GM21515 (cell line): ENCODE data around the gene ZNF117.
A peak's percentile ranks its signal among the peaks of the same experiment; 100 is the strongest.
"Not testable (repeated sequence)": the region's sequence is repeated elsewhere in the genome, so short reads cannot be mapped to it uniquely, and the experiment has no call there.

Experiments
- ATAC-seq: cut with Tn5 transposase; IDR thresholded peaks from one replicate; pipeline ENCODE4 v1.9.1; 2021; ENCODE audit not compliant: unreplicated experiment

The ZNF117 gene

DNA sequence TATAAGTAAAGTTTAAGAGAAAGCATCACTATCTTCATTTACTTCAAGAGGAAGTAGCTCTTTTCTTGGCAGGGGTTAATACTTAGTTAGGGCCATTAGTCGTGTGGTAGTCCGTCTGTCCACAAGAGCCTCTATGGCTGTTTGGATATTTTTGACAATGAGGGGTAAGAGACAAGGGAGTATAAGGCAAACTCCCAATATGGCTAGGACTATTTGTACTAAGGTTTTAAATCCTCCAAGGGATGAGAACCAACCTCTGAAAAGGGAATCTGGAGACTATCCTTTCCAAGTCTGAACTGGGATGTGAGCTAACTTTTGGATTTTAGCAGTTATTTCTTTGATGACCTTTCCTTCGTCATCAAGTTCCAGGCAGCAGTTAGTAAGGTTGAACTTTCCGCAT lies at the start of gene ZNF117:
TSS of gene ZNF117 (minus strand) at position 101 of the 400 bp plus-strand sequence.
- ATAC-seq: no peak

DNA sequence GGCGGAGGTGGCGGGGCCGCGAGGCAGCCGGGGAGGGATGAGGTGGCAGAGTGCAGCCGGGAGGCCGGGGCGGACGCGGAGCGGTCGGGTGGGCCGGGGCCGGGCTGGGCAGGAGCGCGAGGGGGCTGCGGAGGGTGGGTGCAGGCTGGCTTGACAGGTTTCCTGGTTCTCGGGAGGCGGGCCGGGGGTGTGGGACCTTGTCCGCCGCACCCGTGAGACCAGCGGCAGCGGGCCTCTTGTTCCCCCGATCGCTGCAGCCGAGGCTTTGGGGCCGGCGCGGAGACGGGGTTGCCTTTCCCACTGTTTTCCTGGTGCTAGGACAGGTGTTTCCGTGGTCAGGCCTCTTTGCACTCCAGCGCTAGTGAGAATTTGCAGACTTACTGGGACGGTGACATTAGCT lies 47.9 kb upstream of the ZNF117 start:
- peak; percentile 15 for ATAC-seq

DNA sequence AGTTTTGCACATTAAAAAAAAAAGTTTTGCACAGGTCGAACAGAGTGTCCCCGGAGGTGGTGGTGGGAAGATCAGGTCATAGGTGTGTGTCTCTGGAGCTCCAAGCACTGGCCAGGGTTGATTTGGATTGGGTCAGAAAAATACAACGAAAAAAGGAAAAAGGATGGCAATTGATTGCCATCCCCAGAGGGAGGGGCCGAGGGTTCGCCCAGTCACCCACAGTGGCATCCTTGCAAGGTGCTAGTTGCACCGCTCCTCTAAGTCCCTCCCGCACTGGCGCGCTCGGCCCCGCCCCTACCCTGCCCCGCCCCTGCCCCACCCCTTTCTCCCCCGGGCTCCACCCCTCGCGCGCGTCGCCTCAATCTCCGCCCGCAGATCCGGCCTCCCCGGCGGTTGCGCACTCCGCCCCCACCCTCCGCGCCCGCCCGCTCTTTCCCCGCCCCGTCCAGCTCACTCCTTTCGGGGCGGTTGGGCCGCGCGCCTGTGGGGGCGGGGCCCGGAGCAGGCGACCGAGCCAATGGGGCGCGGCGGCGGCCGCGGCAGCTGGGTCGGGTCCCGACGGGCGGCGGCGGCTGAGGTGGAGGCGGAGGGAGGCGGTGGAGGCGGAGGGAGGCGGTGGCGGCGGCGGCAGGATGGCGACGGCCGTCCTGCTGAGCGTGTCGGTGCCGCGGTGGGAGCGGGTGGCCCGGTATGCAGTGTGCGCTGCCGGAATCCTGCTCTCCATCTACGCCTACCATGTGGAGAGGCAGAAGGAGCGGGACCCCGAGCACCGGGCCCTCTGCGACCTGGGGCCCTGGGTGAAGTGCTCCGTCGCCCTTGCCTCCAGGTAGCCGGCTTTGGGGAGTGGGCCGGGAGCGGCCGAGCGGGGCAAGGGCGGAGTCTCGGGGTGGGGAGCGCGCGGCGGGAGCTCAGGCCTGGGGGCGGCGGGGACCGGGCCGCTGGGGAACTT lies 47.2 kb upstream of the ZNF117 start:
- ATAC-seq: peak; percentile 77

DNA sequence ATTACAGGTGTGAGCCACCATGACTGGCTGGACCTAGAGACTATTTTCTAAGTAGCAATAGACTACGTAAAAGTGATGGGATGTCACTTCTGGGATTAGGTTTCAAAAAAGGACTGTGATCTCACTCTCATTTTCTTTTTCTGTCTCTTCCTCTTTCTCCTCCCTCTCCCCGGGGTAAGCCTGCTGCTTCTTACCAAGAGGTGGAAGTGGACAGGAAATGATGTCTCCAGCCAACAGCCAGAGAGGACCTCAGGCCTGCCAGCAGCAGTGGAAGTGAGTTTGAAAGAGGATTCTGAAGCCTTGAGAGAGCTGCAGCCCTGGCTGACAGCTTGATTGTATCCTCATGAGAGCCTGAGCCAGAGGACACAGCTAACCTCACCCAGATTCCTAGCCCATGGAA lies 45.7 kb upstream of the ZNF117 start:
- not testable (repeated sequence) for ATAC-seq

DNA sequence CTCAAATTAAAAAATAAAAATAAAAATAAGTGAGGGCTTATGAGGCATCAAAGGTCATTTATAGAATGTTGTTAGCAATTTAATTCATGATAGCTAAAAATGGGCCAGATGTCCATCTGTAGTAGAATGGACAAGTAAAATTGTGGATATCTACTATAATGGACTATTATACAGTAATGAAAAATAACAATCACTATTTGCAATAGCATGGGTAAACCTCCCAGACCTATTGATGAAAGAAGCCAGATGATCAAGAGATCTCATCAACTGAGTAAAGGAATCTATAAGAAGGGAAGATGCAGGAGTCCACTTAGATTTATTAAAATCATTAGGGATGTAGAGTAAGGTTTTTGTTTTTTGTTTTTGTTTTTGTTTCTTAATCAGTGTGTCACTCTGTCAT lies 44.6 kb upstream of the ZNF117 start:
- not testable (repeated sequence) for ATAC-seq

DNA sequence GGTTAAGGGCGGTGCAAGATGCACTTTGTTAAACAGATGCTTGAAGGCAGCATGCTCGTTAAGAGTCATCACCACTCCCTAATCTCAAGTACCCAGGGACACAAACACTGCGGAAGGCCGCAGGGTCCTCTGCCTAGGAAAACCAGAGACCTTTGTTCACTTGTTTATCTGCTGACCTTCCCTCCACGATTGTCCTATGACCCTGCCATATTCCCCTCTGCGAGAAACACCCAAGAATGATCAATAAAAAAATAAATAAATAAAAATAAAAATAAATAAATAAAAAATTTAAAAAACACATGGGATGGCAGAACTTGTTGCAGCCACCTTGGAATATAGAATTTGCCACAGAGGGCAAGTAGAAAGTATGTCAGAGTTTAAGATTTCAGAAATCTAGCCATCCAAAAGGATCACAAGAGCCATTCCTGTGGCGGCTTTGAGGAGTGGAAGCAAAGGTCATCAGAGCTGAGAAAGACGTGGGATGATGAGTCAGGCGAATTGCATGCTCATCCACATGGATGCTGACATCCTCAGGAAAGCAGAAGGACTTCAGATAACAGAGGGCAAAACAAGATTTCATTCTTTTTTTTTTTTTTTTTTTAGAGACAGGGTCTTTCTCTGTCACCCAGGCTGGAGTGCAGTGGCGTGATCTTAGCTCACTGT lies 43.4 kb upstream of the ZNF117 start:
- not testable (repeated sequence) for ATAC-seq

DNA sequence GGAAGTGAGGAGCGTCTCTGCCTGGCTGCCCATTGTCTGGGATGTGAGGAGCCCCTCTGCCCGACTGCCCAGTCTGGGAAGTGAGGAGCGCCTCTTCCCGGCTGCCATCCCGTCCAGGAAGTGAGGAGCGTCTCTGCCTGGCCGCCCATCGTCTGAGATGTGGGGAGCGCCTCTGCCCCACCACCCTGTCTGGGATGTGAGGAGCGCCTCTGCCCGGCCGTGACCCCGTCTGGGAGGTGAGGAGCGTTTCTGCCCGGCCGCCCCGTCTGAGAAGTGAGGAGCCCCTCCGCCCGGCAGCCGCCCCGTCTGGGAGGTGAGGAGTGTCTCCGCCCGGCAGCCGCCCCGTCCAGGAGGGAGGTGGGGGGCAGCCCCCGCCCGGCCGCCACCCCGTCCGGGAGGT lies 42.6 kb upstream of the ZNF117 start:
- ATAC-seq: not testable (repeated sequence)

DNA sequence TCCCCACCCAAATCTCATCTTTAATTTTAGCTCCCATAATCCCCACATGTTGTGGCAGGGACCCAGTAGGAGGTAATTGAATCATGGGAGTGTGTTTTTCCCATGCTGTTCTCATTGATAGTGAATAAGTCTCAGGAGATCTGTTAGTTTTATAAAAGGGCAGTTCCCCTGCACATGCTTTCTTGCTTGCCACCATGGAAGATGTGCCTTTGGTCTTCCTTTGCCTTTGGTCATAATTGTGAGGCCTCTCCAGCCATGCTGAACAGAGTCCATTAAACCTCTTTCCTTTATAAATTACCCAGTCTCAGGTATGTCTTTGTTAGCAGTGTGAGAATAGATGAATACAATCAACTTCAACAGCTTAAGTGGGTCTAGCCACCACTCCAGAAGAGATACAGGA lies 34.2 kb upstream of the ZNF117 start:
- ATAC-seq: not testable (repeated sequence)

DNA sequence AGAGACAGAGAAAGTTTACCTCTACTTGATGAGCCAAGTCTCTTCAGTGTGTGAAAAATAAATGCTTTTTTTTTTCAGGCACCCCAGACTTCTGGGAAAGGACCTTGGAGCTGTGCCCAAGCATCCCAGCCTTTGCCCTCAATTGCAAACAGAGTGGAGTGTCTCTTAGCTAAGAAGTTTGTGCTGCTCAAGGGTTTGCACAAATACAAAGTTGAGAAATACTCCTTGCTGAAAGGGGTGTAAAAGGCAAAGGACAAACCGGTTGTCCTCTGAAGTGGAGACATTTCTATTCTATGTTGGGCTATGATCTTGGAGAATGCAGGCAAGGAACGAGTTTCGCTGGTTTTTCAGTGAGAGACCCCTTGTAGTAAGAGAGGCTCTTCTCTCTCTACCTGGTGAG lies 30.1 kb upstream of the ZNF117 start:
- ATAC-seq: not testable (repeated sequence)

DNA sequence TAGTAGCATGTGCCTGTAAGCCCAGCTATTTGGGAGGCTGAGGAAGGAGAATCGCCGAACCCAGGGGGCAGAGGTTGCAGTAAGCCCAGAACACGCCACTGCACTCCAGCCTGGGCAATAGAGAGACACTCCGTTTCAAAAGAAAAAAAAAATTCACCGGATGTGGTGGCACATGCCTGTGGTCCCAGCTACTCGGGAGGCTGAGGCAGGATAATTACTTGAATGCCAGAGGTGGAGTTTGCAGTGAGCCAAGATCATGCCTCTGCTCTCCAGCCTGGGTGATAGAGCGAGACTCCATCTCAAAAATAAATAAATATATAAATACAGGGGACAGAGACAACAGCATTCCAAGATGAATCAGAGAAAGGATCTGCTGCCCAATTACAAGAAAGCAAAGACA lies 19.0 kb upstream of the ZNF117 start:
- not testable (repeated sequence) for ATAC-seq

DNA sequence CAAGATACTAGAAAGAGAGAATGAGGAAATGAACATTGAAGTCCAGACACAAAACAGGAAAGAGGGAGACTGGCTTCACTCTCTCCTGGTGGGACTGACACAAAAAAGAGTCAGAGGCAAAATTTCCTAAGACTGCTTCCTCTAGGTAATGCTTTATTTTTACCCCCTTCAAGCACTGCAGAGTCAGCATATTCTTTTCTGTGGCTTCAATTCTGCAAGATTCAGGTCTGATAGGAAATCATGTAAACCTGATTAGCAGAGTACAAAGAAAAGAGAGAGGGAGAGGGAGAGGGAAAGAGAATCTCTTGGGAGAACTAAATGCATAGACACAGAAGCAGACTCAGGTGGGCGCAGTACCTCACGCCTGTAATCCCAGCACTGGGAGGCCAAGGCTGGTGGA lies 18.6 kb upstream of the ZNF117 start:
- not testable (repeated sequence) for ATAC-seq

DNA sequence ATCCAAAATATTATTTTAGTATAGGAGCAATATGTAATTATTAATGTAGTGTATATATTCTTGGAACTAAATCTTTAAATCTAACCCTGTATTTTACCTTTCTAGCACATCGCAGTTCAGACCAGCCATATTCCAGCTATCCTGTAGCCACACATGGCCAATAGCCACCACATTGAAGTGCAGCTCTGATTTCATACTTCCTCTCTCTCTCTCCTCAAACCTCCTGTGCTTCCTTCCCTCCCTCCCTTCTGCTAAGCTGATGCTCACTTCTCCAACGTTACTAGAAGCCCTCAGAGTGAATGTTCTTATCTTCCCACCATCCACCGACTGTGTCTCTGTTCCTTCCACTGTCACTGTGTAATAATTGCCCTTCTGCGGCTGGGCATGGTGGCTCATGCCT lies 16.2 kb upstream of the ZNF117 start:
- not testable (repeated sequence) for ATAC-seq

DNA sequence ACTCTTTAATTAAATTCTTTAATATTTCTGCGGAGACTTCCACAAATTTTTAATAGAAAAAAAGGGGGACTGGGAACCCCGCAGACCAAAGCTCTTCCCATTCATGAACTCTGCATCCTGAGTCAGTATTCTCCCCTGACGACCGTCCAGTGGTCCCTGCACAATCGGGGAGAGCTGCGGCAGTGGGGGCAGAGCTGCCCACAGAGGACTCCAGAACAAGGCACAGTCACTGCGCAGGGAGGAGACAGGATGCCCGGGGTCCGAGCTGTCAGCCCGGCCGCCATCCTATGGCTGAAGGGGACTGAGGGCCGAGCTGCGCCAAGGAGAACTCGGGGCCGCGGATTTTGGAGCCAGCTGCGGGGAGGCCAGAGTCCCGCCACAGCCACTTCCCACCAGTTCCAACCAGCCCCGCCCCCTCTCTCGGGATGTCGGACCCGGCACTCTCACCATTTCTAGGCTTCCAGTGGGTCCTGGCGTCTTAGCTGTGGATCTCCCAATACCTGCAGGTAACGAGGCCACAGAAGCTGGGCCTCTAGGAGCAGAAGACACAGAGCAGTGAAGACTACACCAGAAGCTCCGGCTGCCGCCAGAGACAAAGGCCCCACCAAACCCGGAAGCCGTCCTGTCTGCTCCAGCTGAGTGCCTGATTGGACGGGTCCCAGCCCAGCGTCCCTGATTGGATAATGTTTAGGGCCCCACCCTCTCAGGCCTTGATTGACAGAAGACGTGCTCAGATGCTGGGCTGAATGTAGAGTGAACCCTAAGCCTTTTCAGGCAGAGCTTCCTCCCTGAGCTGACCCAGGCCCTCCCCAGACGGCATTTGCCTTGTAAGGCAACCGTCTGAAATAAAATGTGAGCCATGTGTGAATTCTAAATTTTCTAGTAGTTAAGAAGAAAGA lies 15.5 kb upstream of the ZNF117 start, which contains the start of gene ERV3-1:
TSS of gene ERV3-1 (minus strand) at position 594 of the 899 bp plus-strand sequence. CDS start 13,661 bp downstream, outside the sequence.
- peak; percentile 100 for ATAC-seq

DNA sequence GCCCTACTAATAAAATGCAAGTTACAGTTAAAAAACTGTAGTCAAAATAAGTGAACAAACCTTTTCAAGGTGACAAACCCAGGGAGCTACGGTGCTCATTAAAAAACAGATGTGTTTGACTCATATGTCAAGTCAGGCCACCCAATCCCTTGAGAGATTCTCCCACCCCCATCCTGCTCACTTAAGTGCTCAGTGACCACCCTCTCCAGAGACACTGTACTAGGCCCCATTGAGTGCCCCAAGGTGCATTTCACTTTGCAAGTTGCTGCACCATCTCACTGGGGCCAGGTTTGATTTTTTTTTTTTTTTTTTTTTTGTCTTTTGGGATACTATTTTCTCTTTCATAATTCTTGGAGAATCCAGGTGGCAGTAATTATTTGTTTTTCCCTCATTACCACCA lies 13.7 kb upstream of the ZNF117 start:
- ATAC-seq: no peak

DNA sequence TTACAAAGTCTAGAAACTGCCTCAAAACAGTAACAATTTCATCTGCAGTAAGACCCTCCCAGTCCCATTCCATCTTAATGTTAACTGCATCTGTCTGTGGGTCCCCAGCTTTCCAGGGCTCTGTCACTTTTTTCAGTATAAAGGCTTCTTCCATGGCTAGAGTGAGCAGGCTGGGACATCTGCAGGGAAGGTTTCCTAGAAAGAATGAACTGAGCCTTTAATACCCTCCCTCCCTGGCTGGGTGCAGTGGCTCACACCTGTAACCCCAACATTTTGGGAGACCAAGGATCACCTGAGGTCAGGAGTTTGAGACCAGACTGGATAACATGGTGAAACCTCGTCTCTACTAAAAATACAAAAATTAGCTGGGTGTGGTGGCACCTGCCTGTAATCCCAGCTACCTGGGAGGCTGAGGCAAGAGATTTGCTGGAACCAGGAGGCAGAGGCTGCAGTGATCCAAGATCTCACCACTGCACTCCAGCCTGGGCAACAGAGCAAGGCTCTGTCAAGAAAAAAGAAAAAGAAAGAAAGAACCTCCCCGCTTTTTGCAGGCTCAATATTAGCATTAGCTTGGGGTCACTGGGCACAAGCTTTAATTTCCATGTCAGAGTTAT lies 12.2 kb upstream of the ZNF117 start:
- no peak for ATAC-seq

DNA sequence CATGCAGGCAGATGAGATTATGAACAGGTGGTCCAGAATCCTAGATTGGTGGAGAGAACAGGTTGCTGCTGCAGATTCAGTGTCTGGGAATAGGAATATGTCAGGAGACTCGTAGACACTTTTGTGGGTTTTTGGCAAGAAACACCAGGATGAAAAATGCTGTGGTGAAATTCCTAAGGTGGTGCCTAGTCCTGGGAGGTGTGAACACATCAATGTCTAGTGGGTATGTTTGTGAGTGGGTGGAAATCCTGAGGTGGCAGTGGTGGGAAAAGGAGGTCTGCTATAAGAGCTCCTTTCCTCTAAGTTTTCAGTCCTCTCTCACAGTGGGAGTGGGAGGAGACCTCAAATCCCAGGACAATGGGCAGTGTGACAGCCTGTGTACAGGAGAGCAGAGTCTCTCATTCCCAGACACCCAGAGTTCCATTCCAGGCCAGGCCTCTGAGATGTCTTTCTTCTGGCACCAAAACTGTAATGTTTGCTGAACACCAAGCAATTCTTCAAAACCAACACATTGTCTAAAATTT lies 10.5 kb upstream of the ZNF117 start:
- no peak for ATAC-seq

DNA sequence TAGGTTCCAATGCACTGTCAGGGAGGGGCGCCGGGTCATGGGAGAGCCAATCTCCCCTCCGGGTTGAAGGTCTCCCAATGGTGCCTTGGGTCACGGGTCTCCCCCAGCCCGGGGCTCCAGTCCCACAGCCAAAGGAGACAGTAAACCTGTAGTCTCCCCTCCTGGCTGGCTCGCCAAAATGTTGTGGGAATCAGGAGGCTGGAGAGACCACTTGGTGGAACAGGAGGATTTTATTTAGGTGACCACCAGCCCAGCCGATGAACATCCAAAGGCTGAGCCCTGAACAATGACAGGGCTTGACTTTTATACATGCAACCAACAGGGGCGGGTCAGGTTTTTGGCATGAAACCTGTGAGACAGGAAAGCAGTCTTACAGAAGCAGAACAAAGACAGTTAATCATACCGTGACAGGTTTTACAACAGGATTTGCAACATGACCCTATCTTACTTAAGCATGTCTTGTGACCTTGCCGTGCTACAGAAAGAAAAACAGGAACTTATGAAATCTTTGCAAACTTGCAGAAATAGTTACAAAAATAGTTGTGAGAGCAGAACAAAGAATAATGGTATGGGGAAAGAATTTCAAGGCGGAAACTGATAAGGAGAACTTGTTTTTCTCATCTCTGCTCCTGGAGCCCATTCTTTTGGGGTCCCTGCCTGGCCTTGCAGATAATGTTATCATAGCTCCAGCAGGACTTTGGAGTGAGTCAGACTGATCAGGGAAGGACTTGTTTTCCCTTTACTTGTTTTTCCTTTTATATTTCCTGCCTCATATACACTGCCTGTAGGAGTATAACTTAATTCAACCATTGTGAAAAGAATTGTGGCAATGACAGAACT lies 8.5 kb upstream of the ZNF117 start:
- ATAC-seq: peak; percentile 56

DNA sequence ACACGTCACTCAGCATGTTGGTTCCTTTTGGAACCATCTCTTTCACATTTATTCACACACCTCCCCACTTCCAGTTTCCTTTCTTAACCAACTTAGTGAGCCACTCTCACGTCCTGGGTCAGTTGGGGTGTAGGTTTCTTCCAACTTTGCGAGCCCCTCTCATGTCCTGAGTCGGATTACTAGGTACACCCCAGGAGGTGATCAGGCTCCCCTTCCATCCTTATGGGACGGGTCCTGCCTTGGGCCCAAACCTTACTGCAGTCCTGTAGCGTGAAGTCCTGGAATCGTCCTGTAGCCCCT lies 8.0 kb upstream of the ZNF117 start:
- ATAC-seq: no peak

DNA sequence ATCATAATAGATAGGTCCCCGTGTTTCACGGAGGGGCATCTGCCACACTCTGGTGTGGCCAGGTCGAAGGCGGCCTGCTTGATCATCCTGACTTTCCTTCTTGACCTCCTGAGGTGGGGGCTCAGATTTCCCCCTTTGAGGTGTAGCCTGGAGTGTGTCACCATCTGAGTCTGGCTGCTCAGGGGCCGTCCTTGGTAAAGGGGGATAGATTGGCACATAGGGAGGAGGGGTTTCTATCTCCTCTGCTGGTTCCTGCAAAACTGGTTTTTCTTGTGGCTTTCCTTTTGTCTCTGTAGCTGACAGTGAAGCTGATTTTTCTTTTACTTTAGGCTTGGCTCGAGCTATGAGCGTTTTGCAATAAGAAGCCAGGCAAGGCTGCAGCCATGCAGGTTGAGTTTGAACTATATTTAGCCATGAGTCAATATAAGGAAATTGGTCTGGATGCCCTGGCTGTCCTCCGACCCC lies 7.1 kb upstream of the ZNF117 start:
- no peak for ATAC-seq
